SKM-1 treated with dmso at 0.1 percent for 144 hours (cell line): ENCODE results near the gene TPCN1.

ENCODE experiments used
- DNase-seq: peaks from one replicate; lab custom pipeline; 2025; ENCODE audit not compliant: unreplicated experiment; lab: John Stamatoyannopoulos, UW

TPCN1 gene

DNA sequence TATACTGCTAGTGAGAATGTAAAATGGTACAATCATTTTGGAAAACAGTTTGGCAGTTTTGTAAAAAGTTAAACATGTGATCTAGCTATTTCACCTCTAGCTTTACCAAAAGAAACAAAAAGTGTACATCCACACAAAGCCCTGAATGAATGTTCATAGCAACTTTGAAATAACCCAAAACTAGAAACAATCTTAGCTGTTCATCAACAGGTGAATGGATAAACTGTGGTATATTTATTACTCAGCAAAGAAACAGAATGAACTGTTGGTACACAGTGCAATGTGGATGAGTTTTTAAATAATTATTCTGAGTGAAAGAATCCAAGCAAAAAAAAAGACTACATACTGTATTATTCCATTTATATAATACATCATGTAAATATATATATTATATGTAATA lies 36.3 kb downstream of the TPCN1 start:
- no peak for DNase-seq

DNA sequence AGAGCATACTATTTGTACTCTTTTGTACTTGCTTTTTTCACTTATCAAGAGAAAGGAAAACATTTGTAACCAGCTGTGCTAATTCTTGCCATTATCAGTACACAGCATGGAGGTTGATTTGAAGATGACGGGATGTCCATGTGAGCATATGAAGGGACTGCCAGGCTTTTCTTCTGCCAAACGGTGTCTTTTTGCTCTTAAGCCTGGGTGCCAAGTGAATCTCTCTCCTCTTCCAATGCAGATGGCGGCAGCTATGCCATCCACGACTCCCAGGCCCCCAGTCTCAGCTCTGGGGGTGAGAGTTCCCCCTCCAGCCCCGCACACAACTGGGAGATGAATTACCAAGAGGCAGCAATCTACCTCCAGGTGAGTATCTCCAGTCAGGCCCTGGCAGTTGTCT lies 38.9 kb downstream of the TPCN1 start:
- no peak for DNase-seq

DNA sequence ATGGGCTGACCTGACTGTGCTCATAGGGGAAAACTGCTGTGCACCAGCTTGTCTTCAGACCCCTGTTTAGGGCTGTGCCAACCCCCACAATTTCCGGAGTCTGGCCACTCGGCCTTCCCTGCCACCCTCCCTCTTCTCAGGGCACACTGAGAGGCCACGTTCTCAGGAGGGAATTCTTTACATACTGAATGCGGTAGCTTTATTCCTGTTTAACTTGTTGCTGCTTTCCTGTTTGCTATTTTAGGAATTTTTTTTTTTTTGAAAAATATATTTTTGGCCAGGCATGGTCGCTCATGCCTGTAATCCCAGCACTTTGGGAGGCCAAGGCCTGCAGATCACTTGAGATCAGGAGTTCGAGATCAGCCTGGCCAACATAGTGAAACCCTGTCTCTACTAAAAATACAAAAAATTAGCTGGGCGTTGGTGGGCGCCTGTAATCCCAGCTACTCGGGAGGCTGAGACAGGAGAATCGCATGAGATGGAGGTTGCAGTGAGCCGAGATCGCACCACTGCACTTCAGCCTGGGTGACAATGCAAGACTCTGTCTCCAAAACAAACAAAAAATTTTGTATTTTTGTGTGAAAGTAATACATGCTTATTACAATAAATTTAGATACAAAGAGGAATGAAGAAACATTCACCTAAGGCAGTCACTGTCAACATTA lies 39.5 kb downstream of the TPCN1 start:
- no peak for DNase-seq

DNA sequence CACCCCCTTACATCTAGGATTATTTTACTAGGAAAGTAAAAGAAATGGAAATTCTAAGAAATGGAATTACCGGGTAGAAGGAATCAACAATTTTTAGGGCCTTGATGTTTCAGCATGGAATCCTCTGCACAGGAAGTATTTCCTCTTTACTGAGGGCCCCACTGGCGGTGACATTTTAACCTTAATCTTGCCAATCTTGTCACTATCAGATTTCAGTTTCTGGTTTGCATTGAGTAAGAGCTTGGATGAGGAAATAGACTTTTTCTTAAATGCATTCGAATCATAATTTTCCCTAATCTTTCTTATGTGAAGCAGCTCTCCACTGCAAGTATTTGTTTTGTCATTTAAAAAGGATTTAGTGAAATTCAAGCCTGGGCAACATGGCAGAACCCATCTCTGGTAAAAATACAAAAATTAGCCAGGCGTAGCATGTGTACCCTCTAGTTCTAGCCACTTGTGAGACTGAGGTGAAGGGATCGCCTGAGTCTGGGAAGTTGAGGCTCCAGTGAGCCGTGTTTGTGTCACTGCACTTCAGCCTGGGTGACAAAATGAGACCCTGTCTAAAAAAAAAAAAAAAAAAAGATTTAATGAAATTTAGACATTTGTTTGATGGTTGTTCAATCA lies 40.7 kb downstream of the TPCN1 start:
- peak; percentile 62 for DNase-seq

DNA sequence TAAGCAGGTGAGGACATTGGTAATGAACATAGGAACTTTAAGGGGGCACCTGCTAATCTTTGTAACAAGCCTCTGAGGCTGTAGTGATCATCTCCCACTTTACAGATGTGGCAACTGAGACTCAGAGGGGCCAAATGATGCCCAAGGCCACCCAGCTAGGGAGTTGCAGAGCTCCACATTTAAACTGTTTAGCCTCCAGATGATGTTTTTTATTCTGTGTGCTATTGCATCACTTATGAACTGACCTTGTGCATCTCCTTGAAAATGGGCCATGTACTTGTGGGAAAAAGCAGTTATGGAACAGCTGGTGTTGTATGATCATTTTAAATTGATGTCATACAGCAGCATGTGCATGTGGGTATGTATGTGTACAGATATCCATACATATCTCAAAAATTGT lies 41.4 kb downstream of the TPCN1 start:
- no peak for DNase-seq

DNA sequence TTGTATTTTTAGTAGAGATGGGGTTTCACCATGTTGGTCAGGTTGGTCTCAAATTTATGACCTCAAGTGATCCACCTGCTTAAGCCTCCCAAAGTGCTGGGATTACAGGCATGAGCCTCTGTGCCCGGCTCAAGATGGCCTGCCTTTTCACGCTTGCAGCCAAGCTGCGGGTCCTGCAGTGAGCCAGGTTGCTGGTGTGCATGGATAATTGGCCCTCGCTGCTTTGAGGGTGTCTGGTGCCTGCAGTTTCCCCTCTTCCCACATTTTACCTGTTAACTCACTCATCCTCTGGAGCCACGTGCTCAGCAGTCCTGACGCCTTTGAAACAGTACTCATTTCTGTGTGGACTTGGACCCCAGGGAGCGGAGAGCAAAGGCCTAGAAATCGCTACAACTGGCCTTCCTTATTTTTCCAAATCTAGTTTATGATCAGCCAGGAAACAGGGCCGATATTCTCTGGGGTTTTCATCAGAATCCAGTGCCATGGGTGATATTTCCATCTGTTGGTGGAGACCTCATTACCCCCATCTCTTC lies 42.2 kb downstream of the TPCN1 start:
- DNase-seq = no peak

DNA sequence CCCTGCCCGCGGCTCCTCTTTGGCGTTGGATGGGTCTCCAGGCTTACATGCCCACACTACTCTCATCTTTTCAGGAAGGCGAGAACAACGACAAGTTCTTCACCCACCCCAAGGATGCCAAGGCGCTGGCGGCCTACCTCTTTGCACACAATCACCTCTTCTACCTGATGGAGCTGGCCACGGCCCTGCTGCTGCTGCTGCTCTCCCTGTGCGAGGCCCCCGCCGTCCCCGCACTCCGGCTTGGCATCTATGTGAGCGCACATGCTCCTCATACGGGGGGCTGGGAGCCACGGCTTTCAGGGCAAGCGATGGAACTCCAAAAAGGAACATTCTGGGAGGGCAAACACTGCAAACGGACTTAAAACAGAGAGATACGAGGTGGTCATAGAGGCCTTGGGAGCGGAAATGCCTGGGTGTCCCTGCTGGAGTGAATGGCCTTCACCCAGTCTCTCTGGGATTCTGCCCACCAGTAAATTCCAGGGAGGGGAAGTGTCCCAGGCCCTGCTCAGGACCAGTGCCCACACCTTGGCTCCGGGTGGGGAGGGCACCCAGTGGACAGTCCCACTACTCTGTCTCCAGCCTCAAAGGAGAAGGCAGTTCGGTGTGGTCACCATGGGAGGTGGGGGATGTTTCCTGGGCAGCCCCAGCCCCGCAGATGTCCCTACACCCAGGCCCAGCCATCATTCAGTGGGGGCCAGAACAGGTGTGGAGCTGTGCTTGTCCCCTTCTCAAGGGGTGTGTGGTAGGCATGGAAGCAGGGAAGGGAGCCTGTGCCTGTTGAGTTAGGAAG lies 45.0 kb downstream of the TPCN1 start:
- DNase-seq = no peak

DNA sequence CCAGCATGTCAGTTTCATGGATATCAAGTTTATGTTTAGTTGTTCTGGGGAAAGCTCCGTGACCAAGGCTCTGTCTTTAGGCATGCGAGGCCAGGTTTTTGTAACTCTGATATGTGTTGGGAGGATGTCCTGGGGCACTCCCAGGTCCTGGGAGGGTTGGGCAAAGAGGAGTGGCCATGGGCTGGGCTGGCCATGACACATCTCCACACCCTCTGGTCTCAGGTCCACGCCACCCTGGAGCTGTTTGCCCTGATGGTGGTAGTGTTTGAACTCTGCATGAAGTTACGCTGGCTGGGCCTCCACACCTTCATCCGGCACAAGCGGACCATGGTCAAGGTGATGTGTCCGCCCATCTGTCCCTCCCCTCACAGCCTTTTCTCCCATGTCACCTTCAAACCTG lies 46.4 kb downstream of the TPCN1 start:
- DNase-seq = no peak

DNA sequence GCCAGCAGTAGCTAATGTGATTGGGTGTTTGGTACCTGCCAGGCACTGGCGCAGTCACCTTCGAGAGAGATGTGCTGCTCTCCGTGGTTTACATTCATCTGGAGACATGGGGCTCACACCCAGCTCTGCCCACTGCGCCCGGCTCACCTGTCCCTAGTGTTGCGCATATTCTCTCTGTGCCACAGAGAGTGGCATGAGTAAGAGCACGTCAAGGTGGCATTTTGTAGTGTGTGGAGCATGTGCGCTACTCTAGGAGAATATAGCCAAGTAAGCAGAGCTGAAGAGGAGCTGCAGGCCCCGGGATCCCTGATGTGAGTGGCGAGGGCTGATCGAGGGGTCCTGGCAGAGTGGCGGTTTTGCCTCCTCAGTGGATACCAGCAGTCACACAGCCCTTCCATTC lies 46.9 kb downstream of the TPCN1 start:
- DNase-seq = no peak

DNA sequence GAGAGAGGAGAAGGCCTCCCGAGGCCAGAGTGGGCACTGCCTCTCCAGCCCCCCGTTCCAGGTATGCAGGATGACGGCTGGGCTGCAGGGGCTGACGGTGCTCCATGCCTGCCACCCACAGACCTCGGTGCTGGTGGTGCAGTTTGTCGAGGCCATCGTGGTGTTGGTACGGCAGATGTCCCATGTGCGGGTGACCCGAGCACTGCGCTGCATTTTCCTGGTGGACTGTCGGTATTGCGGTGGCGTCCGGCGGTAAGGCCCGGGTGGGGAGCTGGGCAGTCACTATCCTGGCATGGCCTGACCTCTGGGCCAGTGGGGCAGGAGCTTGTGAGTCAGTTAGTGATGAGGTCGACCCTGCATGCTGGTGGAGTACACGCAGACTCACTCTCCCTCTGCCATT lies 47.4 kb downstream of the TPCN1 start:
- DNase-seq = no peak

DNA sequence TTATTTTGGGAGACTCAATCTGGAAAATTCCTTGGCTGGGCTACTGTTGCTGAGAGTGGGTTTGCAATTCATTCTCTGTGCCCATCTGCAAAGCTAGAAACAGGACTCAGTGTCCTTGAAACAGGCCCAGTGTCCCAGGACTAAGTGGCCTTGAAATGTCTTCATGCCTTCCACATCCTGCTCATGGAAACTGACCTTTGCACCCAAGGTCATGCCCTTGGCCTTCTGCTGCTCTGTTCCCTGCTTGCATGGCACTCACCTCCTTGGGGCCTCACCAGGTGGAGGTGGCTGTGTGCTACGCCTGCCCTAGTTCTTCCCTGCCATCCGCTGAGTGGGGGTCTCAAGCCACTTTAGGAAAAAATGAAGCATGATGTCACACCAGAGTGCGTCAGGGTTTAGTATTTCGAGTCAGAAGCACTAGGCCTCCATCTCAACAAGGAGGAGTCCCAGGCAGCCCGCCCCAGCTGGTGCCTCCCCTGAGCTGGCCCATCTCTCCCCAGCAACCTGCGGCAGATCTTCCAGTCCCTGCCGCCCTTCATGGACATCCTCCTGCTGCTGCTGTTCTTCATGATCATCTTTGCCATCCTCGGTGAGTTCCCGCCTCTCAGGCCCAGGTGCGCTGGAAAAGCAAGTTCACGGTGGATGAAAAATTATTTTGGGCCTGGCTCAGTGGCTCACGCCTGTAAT lies 48.1 kb downstream of the TPCN1 start:
- no peak for DNase-seq

DNA sequence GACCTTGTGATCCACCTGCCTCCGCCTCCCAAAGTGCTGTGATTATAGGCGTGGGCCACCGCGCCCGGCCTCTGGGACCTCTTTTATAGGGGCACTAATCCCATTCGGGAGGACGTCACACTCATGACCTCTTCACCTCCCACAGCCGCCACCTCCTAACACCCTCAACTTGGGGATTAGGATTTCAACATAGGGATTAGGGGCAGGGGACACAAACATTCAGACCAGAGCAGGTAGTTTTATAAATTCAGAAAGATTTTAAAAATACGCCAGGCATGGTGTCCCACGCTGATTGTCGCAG lies 49.4 kb downstream of the TPCN1 start:
- no peak for DNase-seq

DNA sequence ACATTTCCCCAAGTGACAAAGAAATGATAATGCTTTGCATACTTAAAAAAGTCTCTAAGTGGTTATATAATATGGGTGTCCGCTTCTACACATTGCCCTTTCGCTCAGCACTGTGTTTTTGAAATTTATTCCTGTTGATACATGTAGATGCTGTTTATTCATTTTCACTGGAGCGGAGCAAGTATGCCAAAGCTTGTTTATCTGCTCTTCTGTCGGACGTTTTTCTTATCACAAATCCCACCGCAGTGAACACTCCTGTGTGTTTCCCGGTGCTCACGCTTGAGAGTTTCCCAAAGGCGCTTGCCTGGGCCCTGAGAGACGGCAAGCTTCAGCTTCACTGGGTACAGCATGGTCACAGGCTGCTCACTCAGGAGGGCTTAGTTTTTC lies 50.2 kb downstream of the TPCN1 start:
- DNase-seq = no peak

DNA sequence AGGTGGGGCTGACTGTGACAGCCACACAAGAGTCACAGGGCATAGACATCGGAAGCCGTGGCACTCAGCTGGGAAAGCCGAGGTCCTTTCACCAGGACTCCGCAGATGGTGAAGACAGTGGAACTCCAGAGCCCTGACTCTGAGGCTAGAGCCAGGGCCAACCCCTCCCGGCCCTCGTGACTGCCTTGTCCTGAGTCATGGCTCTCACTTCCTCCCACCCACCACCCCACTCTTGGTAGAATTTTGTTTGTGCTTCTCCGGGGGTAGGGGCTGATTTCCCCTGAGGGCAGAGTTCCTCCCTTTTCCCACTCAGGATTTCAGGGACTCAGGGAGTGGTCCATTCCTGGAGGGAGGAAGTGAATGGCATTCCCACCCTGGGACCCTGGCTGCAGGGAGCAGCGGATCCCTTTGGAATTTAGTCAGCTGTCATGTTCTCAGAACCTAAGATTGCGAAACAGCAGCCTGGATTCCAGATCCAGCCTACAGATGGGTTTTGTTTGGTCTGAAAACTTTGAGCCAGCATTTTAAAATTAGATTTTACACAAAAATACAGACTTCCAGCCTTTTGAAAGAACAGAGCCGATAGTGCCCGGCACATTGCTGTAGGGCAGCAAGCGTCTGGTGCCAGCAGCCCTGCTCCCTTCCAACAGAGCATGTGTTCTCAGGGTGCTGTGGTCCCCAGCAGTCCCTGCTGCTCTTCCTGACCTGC lies 50.7 kb downstream of the TPCN1 start:
- no peak for DNase-seq

DNA sequence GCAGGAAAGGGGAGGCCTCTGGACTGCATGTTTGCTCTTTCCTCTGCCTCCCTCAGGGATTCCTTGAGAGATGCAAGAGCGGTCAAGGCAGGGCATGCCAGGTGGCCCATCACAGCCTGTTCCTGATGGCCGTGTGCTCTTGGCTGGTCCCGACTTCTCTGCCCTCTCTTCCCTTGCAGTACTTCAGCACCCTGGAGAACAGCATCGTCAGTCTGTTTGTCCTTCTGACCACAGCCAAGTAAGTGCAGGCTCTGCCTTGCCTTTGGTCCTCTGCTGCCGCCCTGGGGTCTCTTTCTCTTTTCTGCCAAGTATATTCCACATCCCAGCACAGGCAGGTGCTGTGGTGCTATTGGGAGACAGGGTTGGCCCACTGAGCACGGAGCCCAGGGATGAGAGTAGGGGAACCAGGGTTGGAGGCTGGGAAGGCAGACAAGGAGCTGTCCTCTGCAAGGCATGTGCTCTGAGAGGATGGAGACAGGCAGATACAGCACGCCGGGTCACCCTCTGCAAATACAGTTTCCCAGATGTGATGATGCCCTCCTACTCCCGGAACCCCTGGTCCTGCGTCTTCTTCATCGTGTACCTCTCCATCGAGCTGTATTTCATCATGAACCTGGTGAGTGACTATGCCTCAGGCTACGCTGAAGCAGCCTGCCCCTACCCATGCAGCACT lies 51.9 kb downstream of the TPCN1 start:
- DNase-seq = no peak

DNA sequence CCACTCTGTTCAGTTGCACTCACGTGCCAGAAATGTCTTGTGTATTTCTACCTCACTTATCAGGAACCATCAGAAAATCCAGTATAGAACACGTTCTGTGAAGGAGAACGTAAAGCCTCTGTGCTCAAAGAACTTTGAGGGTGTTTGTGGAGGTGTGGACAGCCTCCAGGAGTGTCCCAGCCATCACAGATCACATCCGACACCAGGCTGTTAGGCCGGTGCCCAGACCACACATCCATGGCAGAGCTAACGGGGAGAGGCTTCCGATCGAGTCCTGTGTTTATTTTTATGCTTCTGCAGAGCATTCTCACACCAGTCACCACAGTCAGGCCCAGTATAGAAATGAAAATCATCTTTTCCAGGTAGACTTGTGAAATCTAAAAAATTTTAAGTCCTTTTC lies 53.6 kb downstream of the TPCN1 start:
- DNase-seq = no peak

DNA sequence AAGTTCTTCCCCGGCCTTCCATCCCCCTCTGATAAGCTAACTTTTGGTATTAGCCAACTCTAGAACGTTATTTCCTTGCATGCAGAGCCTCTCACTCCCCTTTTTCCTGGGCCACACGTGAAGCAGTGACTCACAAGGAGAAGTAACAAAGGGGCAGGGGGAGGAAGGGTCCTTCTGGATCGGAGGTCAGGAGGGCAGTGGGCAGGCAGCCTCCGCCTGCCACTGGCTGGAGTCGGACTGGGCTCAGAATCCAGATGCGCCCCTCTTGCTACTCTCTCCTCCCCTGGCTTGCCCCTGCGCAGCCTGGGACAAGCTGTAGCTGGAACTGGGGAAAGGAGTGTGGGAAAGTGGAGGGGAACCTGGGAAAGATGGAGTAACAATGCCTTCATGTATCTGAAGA lies 55.0 kb downstream of the TPCN1 start:
- DNase-seq = peak; percentile 24

DNA sequence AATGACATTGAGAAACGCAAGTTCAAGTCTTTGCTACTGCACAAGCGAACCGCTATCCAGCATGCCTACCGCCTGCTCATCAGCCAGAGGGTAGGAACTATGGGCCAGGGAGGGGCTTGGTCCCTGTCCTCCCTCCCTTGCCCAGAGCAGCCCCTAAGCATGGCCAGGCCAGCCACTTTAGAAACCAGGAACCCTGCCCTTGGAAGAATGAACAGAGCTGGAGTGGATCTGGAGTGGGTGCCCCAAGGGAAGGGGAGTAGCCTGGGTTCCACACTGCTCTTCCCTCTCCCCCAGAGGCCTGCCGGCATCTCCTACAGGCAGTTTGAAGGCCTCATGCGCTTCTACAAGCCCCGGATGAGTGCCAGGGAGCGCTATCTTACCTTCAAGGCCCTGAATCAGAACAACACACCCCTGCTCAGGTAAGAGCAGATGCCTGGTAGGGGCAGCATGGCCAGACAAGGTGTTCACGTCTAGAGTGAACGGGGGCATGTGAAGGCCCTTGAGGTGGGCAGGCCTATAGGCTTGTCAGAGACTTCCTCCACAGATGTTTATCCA lies 55.8 kb downstream of the TPCN1 start:
- DNase-seq = no peak

DNA sequence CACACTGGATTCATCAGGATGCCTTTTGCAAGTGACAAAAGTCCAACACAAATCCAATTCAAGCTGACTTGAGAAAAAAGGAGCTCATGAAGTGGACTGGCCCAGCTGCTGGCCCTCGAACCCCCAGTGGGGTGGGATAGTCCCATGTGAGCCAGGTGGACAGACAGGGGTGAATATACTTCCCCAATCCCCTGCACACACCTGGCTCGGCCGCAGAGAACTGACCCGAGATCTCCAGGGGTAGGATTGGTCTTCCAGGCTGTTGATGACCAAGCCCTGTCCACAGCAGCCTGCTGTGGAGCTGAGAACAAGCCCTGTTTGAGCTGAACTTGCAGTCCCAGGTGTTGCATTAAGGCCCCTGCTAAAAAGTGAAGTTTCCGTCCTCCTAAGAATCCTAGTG lies 56.2 kb downstream of the TPCN1 start:
- no peak for DNase-seq

DNA sequence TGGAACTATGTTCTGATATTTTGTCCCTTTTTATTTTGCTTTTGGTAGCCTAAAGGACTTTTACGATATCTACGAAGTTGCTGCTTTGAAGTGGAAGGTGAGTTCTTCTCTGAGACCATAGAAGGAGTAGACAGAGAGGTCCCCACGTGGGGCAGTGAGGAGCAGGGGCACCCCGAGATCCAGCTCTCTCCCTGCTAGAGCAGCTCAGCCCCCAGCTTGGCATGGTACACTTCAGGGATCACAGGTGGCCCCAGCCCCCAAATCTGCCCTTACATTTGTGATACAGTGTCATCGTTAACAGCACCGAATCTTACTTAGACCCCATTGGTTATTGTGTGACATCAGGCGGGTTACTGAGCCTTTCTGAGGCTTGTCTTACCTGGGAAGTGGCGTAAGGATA lies 56.9 kb downstream of the TPCN1 start:
- no peak for DNase-seq
